Parathyroid adenoma (tissue), 2 donors: Measurements from ENCODE around the gene MANBA.
"Not testable (repeated sequence)": the region's sequence is repeated elsewhere in the genome, so short reads cannot be mapped to it uniquely, and the experiment has no call there.

Experiments
- H2AFZ ChIP-seq: fragments of 300-600 bp; sonication (generic); one replicate; pipeline ENCODE4 v1.7.0; 2017; ENCODE audit warnings: antibody characterized with exemption, mild to moderate bottlenecking
- H3K27ac ChIP-seq: fragments of 300-600 bp; sonication (generic); one replicate; pipeline ENCODE4 v1.7.0; 2017
- H3K27me3 ChIP-seq: fragments of 300-600 bp; sonication (generic); one replicate; pipeline ENCODE4 v1.7.0; 2017; ENCODE audit warnings: low read length; ENCODE audit not compliant: control insufficient read depth, insufficient read depth
- H3K36me3 ChIP-seq: fragments of 300-600 bp; sonication (generic); one replicate; pipeline ENCODE4 v1.7.0; 2017; ENCODE audit warnings: low read length; ENCODE audit not compliant: control insufficient read depth, insufficient read depth
- H3K4me1 ChIP-seq: fragments of 300-600 bp; sonication (generic); one replicate; pipeline ENCODE4 v1.7.0; 2017; ENCODE audit warnings: control low read depth
- H3K4me2 ChIP-seq: fragments of 300-600 bp; sonication (generic); one replicate; pipeline ENCODE4 v1.7.0; 2017; ENCODE audit warnings: low read length
- H3K4me3 ChIP-seq: fragments of 300-600 bp; sonication (generic); one replicate; pipeline ENCODE4 v1.7.0; 2017; ENCODE audit warnings: low read depth, low read length
- H3K79me2 ChIP-seq: fragments of 300-600 bp; sonication (generic); one replicate; pipeline ENCODE4 v1.7.0; 2017; ENCODE audit warnings: control low read depth
- H3K9ac ChIP-seq: fragments of 300-600 bp; sonication (generic); one replicate; pipeline ENCODE4 v1.7.0; 2017; ENCODE audit warnings: mild to moderate bottlenecking
- H3K9me3 ChIP-seq: fragments of 300-600 bp; sonication (generic); one replicate; pipeline ENCODE4 v1.7.0; 2017; ENCODE audit warnings: low read length; ENCODE audit not compliant: control insufficient read depth
- TF ChIP-seq, protein P1 (sequence below): fragments of 300-600 bp; sonication (generic); IDR thresholded peaks from one replicate; pipeline ENCODE4 v1.7.0; 2017; ENCODE audit warnings: antibody characterized with exemption, mild to moderate bottlenecking
- donor health status: primary hyperparathyroidism.

Gene MANBA

DNA sequence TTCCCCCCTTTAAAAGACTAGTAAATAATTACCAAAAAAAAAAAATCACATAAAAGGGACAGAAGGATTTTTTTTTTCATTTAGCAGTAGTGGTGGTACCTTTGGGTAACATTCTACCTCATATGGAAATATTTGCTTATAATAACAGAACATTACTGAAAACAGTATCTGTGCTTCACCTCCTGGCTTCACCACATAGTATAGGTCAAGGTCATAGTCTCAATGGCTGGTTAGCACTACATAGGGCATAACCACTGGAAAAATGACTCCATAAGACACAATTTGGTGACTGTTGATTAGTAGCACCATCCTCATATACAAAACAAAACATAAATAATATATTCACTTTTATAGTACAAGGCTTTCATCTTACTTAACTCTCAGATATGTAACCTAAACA is 34.7 kb downstream of the MANBA start:
- H3K9me3 ChIP-seq = no peaks in the 10 kb centered on the region
- no peak overlapping the region for H2AFZ ChIP-seq
- no peaks in the 10 kb centered on the region for H3K36me3 ChIP-seq
- no peak overlapping the region for H3K4me3 ChIP-seq
- no peak overlapping the region for H3K9ac ChIP-seq
- TF ChIP-seq, protein P1, sequence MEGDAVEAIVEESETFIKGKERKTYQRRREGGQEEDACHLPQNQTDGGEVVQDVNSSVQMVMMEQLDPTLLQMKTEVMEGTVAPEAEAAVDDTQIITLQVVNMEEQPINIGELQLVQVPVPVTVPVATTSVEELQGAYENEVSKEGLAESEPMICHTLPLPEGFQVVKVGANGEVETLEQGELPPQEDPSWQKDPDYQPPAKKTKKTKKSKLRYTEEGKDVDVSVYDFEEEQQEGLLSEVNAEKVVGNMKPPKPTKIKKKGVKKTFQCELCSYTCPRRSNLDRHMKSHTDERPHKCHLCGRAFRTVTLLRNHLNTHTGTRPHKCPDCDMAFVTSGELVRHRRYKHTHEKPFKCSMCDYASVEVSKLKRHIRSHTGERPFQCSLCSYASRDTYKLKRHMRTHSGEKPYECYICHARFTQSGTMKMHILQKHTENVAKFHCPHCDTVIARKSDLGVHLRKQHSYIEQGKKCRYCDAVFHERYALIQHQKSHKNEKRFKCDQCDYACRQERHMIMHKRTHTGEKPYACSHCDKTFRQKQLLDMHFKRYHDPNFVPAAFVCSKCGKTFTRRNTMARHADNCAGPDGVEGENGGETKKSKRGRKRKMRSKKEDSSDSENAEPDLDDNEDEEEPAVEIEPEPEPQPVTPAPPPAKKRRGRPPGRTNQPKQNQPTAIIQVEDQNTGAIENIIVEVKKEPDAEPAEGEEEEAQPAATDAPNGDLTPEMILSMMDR = no peak
- no peaks in the 10 kb centered on the region for H3K27me3 ChIP-seq
- no peak overlapping the region for H3K4me2 ChIP-seq
- no peaks in the 10 kb centered on the region for H3K79me2 ChIP-seq
- H3K27ac ChIP-seq = no peak overlapping the region
- H3K4me1 ChIP-seq = no peaks in the 10 kb centered on the region

DNA sequence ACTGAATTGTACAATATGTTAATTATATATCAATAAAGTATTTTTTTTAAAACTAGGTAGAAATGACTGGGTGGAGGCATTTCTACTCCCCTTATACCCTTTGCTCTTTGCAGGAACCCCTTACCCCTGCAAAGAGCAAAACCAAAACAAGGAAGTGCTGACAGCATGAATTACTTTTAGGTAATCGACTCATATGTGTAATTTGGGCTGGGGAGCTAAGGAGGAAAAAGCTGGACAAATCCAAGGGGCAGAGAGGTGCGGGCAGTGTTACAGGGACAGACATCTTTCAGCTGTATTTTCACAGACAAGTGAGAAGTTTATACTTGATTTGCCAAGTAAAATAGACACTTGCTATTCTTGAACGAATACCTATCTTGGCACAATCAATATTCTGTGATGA is 35.5 kb downstream of the MANBA start:
- no peaks in the 10 kb centered on the region for H3K4me1 ChIP-seq
- no peak overlapping the region for H3K4me2 ChIP-seq
- no peak overlapping the region for H3K27ac ChIP-seq
- no peaks in the 10 kb centered on the region for H3K79me2 ChIP-seq
- H2AFZ ChIP-seq = no peak overlapping the region
- H3K4me3 ChIP-seq = no peak overlapping the region
- no peaks in the 10 kb centered on the region for H3K36me3 ChIP-seq
- H3K27me3 ChIP-seq = no peaks in the 10 kb centered on the region
- H3K9me3 ChIP-seq = no peaks in the 10 kb centered on the region
- no peak overlapping the region for H3K9ac ChIP-seq
- TF ChIP-seq, protein P1 = no peak

DNA sequence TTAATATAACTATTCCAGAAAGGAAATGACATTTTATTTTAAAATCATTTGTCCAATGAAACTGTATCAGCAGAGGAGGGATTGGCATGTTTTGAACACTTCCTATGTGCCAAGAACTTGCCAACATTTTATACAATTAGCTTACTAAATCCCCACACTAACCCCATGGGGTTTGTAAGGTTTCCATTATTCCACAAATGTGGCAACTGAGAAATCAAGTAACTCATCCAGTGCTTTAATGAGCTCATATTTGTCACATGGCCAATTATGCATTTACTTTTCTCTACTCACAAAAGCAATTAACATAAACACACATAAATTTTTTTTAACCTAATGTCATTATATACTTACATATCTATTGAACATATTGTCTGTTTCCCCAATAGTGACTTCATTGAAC is 37.3 kb downstream of the MANBA start:
- Histone ChIP-seq H2AFZ (no peak overlapping the region), H3K4me2 (no peak overlapping the region), H3K27me3 (no peaks in the 10 kb centered on the region), H3K4me3 (no peak overlapping the region), H3K9me3 (no peaks in the 10 kb centered on the region), H3K9ac (no peak overlapping the region), H3K27ac (no peak overlapping the region), H3K4me1 (no peaks in the 10 kb centered on the region), H3K79me2 (no peaks in the 10 kb centered on the region), H3K36me3 (no peaks in the 10 kb centered on the region)
- TF ChIP-seq, protein P1 = no peak

DNA sequence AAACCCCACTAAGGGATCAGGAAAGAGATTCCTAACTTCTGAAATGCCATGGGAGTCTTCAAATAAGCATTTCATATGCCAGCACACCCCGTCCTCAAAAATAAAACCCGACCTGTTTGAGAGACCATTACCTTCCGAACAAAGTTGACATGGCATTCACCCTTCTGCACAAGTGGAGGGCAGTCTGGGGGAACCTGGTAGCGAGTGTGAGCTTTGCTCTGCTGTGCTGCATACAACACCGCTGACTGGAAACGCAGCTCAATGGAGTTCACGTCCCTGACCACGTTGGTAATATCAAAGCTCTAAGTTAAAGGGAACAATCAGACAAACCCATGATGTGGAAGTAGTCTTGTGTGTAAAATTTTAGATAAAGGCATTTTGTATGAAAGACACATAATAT is 38.0 kb downstream of the MANBA start:
- Histone ChIP-seq H3K9ac (no peak overlapping the region), H3K4me3 (no peak overlapping the region), H3K36me3 (no peaks in the 10 kb centered on the region), H3K4me1 (no peaks in the 10 kb centered on the region), H3K79me2 (no peaks in the 10 kb centered on the region), H3K9me3 (no peaks in the 10 kb centered on the region), H2AFZ (no peak overlapping the region), H3K4me2 (no peak overlapping the region), H3K27me3 (no peaks in the 10 kb centered on the region), H3K27ac (no peak overlapping the region)
- TF ChIP-seq, protein P1 = no peak

DNA sequence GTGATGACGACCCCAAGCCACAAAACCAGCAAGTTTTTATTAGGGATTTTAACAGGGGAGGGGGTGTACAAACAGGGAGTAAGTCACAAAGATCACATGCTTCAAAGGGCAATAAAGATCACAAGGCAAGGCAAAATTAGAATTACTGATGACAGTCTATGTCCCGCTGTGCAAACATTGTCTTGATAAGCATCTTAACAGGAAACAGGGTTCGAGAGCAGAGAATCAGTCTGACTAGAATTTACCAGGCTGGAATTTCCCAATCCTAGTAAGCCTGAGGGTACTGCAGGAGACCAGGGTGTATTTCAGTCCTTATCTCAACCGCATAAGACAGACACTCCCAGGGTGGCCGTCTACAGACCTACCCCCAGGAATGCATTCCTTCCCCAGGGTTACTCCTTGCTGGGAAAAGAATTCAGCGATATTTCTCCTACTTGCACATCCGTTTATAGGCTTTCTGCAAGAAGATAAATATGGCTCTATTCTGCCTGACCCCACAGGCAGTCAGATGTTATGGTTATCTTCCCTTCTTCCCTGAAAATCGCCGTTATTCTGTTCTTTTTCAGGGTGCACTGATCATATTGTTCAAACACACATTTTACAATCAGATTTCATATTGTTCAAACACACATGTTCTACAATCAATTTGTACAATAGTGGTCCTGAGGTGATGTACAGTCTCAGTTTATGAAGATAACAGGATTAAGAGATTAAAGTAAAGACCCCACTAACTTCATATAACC is 41.8 kb downstream of the MANBA start:
- not testable (repeated sequence) for H3K27ac ChIP-seq

More for the DNA sequence above, 41.8 kb downstream of the MANBA start:
- not testable (repeated sequence) for H3K9me3 ChIP-seq, H3K4me1 ChIP-seq, H3K9ac ChIP-seq, H3K79me2 ChIP-seq, H3K27me3 ChIP-seq, H3K4me3 ChIP-seq, H2AFZ ChIP-seq, H3K4me2 ChIP-seq, H3K36me3 ChIP-seq
